Subcutaneous adipose tissue (tissue), 4 donors: ENCODE data around the gene HOXB6. TPM values are rescaled to one million over a fixed set of nuclear protein-coding genes. Genes with fewer than 3 reads are reported as not detected.

Source experiments
- total RNA-seq, 4 donors: library from RNA; depleted of rRNA; stranded (reverse); fragments of >200 nt; gene quantifications; one replicate each; pipeline ENCODE4 v1.1.0, GENCODE V29; 2016
- TF ChIP-seq, protein P1 (sequence below): fragments of 450-650 bp; IDR thresholded peaks from one replicate; pipeline ENCODE4 v1.5.1; 2016; ENCODE audit warnings: low read depth, mild to moderate bottlenecking, control low read depth, antibody characterized with exemption, moderate library complexity

HOXB6 gene
- total RNA-seq, 4 donors from 2014 or later, result 4.8 to 12.1 (median 8.9) TPM

DNA sequence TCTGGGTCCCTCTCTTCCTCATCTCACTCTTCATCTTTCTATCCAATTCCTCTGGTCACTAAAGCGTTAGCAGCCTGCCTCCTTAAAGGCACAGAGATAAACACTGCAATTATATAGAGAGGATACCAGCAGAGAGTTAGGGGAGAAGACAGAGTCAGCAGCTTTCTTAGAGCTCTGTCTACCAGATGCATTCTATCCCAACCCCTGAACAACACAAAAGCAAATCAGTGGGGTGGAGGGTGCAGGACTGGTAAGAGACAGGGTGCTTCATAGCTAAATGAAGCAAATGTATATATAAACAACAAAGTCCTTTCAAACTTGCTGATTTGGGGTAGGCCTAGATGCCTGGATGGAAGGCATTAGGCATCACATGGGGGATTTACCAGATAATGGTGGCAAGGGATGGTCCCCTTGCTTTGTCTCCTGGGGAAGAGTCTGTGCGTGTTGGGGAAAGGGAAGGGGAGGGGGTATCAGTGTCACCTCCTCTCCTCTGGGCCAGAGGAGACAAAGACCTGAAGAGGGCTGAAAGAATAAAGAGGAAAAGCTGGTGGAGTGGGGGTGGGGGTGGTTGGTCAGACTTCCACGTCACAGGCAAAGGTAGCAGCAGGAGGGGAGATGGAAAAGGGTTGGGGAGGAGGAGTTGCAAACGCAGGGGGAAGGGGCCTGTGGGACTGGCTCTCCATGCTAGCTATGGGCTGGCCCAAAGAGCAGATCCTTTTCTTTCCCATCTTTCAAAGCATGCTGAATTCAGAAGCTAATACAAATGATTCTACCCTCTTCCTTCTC lies 38.7 kb downstream of the HOXB6 start:
- TF ChIP-seq, protein P1, sequence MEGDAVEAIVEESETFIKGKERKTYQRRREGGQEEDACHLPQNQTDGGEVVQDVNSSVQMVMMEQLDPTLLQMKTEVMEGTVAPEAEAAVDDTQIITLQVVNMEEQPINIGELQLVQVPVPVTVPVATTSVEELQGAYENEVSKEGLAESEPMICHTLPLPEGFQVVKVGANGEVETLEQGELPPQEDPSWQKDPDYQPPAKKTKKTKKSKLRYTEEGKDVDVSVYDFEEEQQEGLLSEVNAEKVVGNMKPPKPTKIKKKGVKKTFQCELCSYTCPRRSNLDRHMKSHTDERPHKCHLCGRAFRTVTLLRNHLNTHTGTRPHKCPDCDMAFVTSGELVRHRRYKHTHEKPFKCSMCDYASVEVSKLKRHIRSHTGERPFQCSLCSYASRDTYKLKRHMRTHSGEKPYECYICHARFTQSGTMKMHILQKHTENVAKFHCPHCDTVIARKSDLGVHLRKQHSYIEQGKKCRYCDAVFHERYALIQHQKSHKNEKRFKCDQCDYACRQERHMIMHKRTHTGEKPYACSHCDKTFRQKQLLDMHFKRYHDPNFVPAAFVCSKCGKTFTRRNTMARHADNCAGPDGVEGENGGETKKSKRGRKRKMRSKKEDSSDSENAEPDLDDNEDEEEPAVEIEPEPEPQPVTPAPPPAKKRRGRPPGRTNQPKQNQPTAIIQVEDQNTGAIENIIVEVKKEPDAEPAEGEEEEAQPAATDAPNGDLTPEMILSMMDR, result no peak

DNA sequence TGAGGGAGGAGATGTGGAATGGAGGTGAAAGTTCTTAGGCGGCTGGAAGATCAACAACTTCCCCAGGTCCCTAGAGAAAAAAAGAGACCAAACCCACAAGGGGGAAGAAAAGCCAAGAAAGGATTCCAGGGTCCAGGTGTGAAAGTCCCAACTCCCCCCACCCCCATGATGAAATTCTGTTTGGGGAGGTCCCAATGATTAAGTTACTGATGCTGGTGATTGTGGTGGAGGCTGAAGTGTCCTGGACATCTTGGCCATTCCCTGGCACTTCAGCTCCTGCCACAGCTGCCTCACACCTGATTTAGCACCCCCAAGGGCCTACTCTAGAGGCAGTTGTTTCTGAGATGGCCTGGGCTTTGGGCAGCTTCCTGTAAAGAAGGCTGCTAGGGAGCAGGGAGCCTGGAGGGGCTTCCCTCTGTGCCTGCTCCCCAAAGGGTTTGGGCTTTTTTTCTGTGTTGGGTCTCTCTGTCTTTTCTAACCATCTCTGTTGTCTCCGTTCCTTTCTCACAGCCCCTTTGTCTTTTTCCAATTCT lies 39.7 kb downstream of the HOXB6 start:
- TF ChIP-seq, protein P1, result no peak

GRCh38 chr17:48564188-48565021 lies 40.4 kb downstream of the HOXB6 start:
- TF ChIP-seq, protein P1, result no peak

DNA sequence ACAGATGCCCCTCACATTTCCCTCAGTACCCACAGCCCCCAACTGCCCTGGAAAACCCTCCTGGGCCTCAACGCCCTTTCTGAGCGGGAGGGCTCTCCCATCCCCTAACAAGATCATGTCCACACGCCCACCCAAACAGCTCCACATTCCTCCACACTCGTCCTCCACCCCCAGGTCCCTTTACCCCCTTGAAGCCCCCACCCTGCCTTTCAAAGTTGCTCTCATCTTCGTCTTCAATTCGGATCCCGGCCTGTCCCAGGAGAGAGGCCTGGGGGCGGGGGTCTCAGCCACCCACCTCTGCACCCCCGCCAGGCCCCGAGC lies 41.0 kb downstream of the HOXB6 start:
- TF ChIP-seq, protein P1, result no peak

DNA sequence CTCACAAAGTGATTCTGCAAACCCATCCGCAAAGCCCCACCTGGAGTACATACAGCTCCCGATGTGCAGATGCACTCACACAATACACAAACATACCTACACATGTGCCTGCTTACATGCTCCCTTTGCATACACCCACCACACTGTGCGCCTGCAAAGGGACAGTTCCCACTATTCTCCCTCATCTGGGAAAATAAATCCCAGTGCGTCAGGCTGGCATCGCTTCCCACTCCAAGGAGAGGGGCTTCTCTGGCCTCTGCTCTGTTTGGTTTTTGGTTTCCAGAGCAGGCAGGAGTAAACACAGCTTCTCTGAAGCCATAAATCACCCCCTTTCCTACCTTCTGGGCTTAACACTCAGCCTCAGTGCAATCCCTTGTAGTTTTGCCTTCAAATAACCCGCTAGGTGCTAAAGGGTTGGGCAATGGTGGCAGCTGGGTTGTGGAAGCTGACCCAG lies 41.4 kb downstream of the HOXB6 start:
- TF ChIP-seq, protein P1, result no peak

DNA sequence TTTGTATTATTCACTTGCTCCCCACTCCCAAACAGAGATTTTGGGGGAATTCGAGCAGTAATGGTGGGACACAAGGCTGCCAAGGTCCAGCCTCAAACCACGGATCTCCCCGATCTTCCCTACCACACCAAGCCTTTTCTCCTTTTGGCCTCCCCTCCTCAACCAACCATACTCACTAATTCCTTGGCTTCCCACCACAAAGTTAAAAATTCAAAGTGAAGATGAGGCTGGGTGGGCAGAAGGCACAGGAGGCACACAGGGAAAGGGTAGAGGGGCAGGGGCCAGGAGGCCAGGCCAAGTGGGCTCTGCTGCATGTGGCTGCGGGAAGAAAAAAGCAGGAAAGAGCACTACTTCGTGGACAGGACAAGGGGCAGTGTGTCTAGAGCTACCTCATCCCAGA lies 41.9 kb downstream of the HOXB6 start:
- TF ChIP-seq, protein P1, result no peak
